CD4-positive, alpha-beta T cell treated with Interleukin-10 for 1 hour (primary cell): ENCODE data around the gene BPIFB6.
"Not testable (repeated sequence)": the region's sequence is repeated elsewhere in the genome, so short reads cannot be mapped to it uniquely, and the experiment has no call there.

Source experiments
- DNase-seq: peaks from one replicate; pipeline ENCODE4 v3.0.0-alpha.2; 2020

The BPIFB6 gene

GRCh38 chr20:33030569-33030968 is 879 bp upstream of the BPIFB6 start:
- no peak for DNase-seq

GRCh38 chr20:33032555-33032954 is 1.1 kb downstream of the BPIFB6 start:
- no peak for DNase-seq

- DNase-seq = no peak
These were observed 1.9 kb downstream of the BPIFB6 start for GRCh38 chr20:33033381-33033780.

- no peak for DNase-seq
These were observed 2.7 kb downstream of the BPIFB6 start for GRCh38 chr20:33034115-33034514.

GRCh38 chr20:33034901-33035492 is 3.5 kb downstream of the BPIFB6 start:
- no peak for DNase-seq

GRCh38 chr20:33037456-33037855 is 6.0 kb downstream of the BPIFB6 start:
- DNase-seq = no peak

GRCh38 chr20:33038243-33038642 is 6.8 kb downstream of the BPIFB6 start:
- no peak for DNase-seq

- DNase-seq = no peak
These were observed 11.0 kb downstream of the BPIFB6 start for GRCh38 chr20:33042430-33042829.

- no peak for DNase-seq
These were observed 11.7 kb downstream of the BPIFB6 start for GRCh38 chr20:33042983-33043730.

GRCh38 chr20:33043731-33044181 is 12.3 kb downstream of the BPIFB6 start:
- DNase-seq = no peak

GRCh38 chr20:33045129-33045721 is 13.8 kb downstream of the BPIFB6 start:
- not testable (repeated sequence) for DNase-seq

GRCh38 chr20:33046412-33046811 is 15.0 kb downstream of the BPIFB6 start:
- DNase-seq = no peak

- no peak for DNase-seq
These were observed 19.9 kb downstream of the BPIFB6 start for GRCh38 chr20:33051333-33051732.

- DNase-seq = no peak
These were observed 22.1 kb downstream of the BPIFB6 start, which contains the start of gene BPIFB3 for GRCh38 chr20:33053291-33054106. TSS of gene BPIFB3 (plus strand) at chr20:33053903. CDS start at chr20:33055436, 1,533 bp downstream.

- DNase-seq = no peak
These were observed 22.9 kb downstream of the BPIFB6 start for GRCh38 chr20:33054381-33054780.

- no peak for DNase-seq
These were observed 23.3 kb downstream of the BPIFB6 start for GRCh38 chr20:33054791-33055190.

GRCh38 chr20:33059136-33059535 is 27.7 kb downstream of the BPIFB6 start:
- no peak for DNase-seq

GRCh38 chr20:33059741-33060390 is 28.4 kb downstream of the BPIFB6 start:
- DNase-seq = no peak

- DNase-seq = no peak
These were observed 30.2 kb downstream of the BPIFB6 start for GRCh38 chr20:33061658-33062028.

GRCh38 chr20:33062105-33062824 is 30.8 kb downstream of the BPIFB6 start:
- DNase-seq = no peak

GRCh38 chr20:33062825-33063149 is 31.3 kb downstream of the BPIFB6 start:
- no peak for DNase-seq

- no peak for DNase-seq
These were observed 31.8 kb downstream of the BPIFB6 start for GRCh38 chr20:33063271-33063670.
